ES-I3 (cell line): ENCODE results near the gene TNFRSF8.
A peak's percentile ranks its signal among the peaks of the same experiment; 100 is the strongest.

Source experiments
- H3K36me3 ChIP-seq: 2 replicates; pipeline ENCODE4 v1.6.1; 2013; ENCODE audit warnings: mild to moderate bottlenecking, low read length, control low read depth, moderate library complexity; ENCODE audit not compliant: insufficient read depth
- H3K4me1 ChIP-seq: 2 replicates; pipeline ENCODE4 v1.6.1; 2013; ENCODE audit warnings: mild to moderate bottlenecking, control low read depth, low read length; ENCODE audit not compliant: insufficient read depth
- H3K9ac ChIP-seq: 2 replicates; pipeline ENCODE4 v1.6.1; 2013; ENCODE audit warnings: low read depth, mild to moderate bottlenecking, low read length, moderate library complexity
- H3K9me3 ChIP-seq: 2 replicates; pipeline ENCODE4 v1.6.1; 2013; ENCODE audit warnings: mild to moderate bottlenecking, low read length, moderate library complexity; ENCODE audit not compliant: control insufficient read depth, insufficient read depth

Gene TNFRSF8

DNA sequence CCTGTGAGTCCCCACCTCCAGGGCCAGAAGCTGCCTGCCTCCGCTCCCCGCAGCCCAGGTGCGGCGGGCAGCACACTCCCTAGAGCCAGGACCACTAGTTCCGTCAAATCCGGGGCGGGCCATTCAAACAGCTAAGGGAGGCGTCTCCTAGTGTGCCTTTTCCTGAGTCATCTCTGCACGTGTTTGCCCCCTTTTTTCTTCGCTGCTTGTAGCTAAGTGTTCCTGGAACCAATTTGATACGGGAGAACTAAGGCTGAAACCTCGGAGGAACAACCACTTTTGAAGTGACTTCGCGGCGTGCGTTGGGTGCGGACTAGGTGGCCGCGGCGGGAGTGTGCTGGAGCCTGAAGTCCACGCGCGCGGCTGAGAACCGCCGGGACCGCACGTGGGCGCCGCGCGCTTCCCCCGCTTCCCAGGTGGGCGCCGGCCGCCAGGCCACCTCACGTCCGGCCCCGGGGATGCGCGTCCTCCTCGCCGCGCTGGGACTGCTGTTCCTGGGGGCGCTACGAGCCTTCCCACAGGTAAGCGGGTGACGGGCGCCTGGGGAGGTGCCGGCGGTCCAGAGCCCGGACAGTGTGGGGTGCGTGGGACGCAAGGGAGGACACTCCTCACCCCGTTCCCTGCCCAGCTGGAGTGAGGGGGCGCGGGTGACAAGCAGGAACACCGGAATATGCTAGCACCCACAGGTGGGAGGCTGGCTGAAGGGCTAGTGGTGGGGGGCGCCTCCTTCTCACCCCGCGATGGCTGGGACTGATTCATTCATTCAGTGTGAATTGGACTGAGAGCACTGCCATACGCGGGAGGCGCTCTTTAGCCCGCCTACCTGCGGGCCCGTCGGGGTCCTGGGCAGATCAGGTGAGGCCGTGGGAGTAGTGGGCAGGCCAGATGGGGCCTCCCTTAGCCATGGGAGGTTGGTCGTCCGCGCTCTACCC is at the start of gene TNFRSF8:
Gene TNFRSF8 (plus strand): TSS at position 163 of the 932 bp plus-strand sequence. CDS start 296 bp downstream, at position 459.
- H3K4me1 ChIP-seq: peaks cover 27% of the 10 kb centered on the region
- H3K9ac ChIP-seq: peak within 1 kb of the TSS; percentile 71
- no peaks in the 10 kb centered on the region for H3K9me3 ChIP-seq
- no peaks in the 10 kb centered on the region for H3K36me3 ChIP-seq

DNA sequence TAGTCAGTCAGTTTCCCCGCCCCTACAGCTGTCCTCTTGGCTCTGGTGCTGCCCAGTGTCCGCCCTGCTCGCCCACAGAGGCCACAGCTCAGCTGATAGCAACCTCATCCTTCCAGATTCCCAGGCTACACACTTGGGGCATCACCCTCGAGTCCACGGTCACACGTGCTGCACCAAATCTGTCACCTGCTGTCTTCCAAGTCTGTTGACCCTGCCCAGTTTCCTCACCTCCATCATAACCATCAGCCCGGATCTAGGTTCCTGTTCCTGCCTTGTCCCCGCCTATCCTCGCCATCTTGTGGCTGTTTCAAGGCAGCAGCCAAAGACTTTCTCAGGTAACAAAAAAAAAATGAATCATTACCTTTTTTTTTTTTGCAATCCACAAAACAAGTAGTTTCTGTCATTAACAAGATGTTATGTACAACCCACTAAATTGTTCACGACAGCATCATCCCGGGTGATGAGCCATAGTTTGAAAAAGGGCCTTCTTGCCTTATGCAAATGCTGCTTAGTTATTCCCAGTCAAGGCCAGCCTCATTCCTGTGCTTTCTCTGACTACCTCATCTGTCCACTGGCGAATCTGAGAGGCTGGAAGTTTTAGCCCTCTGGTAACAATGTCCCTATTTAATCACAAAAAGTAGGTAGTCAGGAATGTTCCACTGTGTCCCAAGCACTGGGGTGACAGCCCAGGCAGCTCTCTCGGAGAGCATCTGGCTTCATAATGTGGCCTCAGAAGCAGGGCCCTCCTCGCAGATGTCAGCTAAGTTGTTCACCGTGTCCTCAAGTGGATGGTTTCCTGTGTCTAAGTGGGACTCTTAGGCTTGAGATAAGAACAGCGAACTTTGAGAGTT is 48.7 kb upstream of the TNFRSF8 start:
- Histone ChIP-seq H3K36me3 (peaks cover 21% of the 10 kb centered on the region), H3K4me1 (peaks cover 4% of the 10 kb centered on the region; the same call in 1 of the 2 replicates), H3K9ac (no peak overlapping the region), H3K9me3 (no peaks in the 10 kb centered on the region)

DNA sequence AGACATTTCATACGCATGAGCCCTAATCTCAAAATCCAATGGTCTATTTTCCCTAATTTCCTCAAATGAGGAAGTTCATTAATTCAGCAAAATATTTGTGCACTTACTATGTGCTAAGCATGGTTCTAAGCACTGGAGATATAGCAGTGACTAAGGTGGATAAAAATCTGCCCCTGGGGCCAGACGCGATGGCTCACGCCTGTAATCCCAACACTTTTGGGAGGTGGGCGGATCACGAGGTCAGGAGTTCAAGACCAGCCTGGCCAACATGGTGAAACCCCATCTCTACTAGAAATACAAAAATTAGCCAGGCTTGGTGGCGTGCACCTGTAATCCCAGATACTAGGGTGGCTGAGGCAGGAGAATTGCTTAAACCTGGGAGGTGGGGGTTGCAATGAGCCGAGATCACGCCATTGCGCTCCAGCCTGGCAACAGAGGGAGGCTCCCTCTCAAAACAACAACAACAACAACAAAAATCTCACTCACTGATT is 48.1 kb upstream of the TNFRSF8 start:
- H3K9me3 ChIP-seq: no peaks in the 10 kb centered on the region
- H3K36me3 ChIP-seq: peaks cover 14% of the 10 kb centered on the region
- H3K4me1 ChIP-seq: peaks cover 4% of the 10 kb centered on the region; the same call in 1 of the 2 replicates
- H3K9ac ChIP-seq: no peak overlapping the region

DNA sequence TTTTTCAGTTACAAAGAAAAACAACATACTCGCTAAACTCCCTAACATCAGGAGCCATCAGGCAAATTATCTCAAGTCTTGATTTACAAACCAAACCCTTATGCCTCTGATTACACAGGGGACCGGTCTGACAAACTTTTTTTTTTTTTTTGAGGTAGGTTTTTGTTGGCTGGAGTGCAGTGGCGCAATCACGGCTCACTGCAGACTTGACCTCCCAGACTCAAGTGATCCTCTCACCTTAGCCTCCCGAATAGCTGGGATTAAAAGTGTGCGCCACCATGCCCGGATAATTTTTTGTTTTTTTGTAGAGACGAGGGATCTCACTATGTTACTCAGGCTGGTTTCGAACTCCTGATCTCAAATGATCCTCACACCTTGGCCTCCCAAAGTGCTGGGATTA is 47.6 kb upstream of the TNFRSF8 start:
- Histone ChIP-seq H3K9ac (no peak overlapping the region), H3K4me1 (peaks cover 4% of the 10 kb centered on the region; the same call in 1 of the 2 replicates), H3K36me3 (peaks cover 12% of the 10 kb centered on the region), H3K9me3 (no peaks in the 10 kb centered on the region)

DNA sequence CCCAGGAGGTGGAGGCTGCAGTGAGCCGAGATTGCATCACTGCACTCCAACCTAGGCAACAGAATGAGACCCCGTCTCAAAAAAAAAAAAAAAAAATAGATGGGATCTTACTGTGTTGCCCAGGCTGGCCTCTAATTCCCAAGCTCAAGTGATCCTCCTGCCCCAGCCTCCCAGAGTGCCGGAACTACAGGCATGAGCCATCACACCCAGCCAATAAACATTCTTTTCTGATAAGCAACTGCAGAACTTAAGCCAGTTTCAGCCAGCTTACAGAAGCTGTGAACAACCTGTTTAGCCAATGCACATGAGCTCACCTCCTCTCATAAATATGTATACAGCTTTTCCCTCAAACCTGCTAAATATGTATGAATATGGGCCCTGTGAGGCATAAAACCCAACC is 46.9 kb upstream of the TNFRSF8 start:
- Histone ChIP-seq H3K36me3 (peaks cover 12% of the 10 kb centered on the region), H3K9me3 (no peaks in the 10 kb centered on the region), H3K9ac (no peak overlapping the region), H3K4me1 (peaks cover 4% of the 10 kb centered on the region; the same call in 1 of the 2 replicates)

DNA sequence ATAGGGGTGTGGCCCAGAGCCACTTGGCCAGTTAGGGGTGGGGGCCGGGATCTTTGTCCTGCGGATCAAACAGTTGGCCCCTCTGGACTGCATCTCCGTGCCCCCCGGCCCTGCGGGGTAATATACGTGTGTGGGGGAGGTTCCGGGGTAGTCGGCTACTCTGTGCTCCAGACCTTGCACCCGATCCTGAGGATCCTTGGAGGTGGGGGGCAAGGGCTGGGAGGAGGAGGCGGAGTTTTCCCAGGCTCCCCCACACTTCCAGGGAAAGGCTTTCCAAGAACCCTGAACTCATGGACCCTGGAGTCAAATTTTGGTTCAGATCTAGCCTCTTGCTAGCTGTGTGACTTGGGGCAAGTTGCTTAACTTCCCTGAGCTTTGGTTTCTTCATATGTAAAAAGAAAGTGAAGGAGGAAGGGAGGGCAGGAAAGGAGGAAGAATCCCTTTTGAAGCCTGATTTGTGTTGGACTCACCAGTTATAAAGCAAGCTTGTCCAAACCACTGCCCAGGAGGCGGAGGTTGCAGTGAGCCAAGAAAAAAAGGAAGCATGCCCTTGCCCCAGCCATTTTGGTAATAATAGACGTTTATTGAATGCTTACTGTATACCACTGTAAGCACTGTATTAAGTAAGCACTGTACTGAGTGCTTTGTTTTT is 43.1 kb upstream of the TNFRSF8 start:
- Histone ChIP-seq H3K4me1 (no peaks in the 10 kb centered on the region), H3K9me3 (no peaks in the 10 kb centered on the region), H3K36me3 (peaks cover 14% of the 10 kb centered on the region)

DNA sequence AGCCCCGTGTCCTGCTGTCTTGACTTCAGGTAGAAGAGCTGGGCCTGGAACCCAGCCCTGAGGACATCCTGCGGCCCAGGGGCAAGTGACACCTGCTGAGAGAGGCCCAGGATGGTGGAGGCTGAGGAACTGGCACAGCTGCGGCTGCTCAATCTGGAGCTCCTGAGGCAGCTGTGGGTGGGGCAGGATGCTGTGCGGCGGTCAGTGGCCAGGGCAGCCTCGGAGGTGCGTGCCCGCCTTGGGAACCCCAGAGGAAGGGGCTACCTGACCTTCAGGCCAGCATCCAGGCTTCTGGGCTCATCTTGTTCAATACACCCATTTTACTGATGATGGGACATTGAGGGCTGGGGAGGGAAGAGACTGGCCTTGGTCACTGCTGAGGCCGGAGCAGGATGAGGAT is 41.5 kb upstream of the TNFRSF8 start:
- peaks cover 19% of the 10 kb centered on the region for H3K36me3 ChIP-seq
- H3K9ac ChIP-seq: no peak overlapping the region
- no peaks in the 10 kb centered on the region for H3K9me3 ChIP-seq
- no peaks in the 10 kb centered on the region for H3K4me1 ChIP-seq

More for the DNA sequence above, 43.1 kb upstream of the TNFRSF8 start:
- peak overlapping the region; percentile 96 for H3K9ac ChIP-seq

DNA sequence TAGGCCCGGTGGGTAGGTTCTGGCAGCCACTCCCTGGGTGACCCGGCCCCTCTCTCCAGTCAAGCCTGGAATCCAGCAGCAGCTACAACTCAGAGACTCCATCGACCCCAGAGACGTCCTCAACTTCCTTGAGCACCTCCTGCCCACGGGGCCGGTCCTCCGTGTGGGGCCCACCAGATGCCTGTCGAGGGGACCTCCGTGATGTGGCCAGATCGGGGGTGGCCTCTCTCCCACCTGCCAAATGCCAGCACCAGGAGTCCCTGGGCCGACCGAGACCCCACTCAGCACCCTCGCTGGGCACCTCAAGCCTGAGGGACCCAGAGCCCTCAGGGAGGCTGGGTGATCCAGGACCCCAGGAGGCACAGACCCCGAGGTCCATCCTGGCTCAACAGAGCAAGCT is 41.1 kb upstream of the TNFRSF8 start:
- H3K4me1 ChIP-seq: no peaks in the 10 kb centered on the region
- H3K9me3 ChIP-seq: no peaks in the 10 kb centered on the region
- peaks cover 19% of the 10 kb centered on the region for H3K36me3 ChIP-seq
- no peak overlapping the region for H3K9ac ChIP-seq

DNA sequence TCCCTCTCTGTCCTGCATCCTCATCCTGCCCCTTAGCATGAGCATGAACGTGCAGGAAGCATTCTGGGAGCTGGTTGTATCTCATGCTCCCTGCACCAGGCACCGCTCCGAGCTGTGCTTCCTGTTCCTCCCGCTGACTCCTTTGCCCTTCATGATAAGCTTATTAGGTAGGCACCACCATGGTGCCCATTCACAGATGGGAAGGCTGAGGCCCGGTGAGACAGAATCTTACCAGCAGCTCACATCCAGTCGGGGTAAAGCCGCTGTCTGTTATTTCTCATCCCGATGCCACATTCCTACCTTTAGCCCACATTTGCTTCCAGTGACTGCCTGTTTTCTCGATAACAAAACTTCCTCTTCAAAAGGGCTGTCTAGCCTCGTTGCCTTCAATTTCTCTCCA is 36.5 kb upstream of the TNFRSF8 start:
- Histone ChIP-seq H3K9ac (no peak overlapping the region), H3K9me3 (no peaks in the 10 kb centered on the region), H3K4me1 (no peaks in the 10 kb centered on the region), H3K36me3 (peaks cover 24% of the 10 kb centered on the region)

DNA sequence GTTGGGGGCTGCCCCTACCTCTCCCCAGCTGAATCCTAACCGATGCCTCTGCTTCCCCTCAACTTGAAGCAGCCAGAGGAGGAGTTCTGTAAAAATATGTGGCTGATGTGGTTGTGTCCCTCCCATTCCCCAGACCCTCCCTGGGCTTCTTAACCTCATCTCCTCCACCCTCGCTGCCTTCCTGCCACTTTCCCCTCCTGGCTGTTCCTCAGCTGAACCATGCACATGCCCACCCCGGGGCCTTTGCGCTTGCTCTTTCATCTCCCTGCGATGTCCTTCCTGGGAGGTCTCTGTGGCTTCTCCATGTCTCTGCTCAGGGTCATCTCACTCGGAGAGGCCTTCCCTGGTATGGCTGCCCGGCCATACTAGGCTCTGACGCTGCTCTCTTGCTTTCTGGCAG is 34.9 kb upstream of the TNFRSF8 start:
- Histone ChIP-seq H3K4me1 (no peaks in the 10 kb centered on the region), H3K9ac (no peak overlapping the region), H3K9me3 (no peaks in the 10 kb centered on the region), H3K36me3 (peaks cover 14% of the 10 kb centered on the region; the same call in 1 of the 2 replicates)

DNA sequence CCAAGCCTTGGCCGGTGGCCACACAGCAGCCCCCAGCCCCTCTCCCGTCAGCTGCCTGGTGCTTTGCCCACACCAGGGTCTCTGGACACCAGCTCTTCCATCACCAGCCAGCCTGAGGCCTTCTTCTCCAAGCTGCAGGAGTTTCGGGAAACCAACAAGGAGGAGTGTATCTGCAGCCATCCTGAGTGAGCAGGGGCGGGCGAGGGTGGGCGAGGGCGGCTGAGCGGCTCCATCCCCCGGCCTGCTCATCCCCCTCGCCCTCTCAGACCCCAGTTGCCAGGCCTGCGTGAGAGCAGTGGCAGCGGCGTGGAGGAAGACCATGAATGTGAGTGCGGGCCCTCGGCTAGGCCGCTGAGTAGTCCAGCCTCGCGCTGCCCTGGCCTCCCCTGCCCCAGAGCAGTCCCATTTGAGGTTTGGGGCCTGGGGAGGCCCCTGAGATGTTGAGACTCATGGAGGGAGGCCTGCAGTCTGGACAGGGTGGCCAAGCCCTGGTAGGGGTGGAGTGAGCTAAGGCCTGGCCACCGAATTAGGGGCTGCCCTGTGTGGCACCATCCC is 34.1 kb upstream of the TNFRSF8 start:
- Histone ChIP-seq H3K9ac (no peak overlapping the region), H3K4me1 (no peaks in the 10 kb centered on the region), H3K9me3 (no peaks in the 10 kb centered on the region), H3K36me3 (peaks cover 12% of the 10 kb centered on the region; the same call in 1 of the 2 replicates)

DNA sequence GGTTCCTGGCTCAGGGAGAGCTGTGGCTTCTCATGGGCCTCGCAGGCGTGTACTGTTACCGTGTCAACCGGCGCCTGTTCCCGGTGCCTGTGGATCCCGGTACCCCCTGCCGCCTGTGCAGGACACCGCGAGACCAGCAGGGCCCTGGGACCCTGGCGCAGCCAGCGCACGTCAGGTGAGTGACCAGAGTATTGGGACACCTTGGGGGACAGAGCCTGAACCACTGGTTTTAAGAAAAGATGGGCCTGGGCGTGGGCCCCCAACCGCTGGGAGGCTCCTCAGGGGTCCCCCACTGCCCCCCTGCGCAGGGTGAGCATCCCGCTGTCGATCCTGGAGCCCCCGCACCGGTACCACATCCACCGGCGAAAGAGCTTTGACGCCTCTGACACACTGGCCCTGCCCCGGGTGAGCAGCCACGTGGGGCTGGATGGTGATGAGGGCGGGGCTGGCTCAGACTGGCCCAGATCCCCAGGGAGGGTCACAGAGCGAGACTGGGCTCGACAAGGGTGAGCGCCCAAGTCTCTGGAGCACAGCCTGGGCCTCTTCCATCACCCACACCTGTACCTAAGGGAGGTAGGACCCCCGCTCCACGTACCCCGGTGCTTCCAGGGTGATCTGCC is 33.3 kb upstream of the TNFRSF8 start:
- Histone ChIP-seq H3K9me3 (no peaks in the 10 kb centered on the region), H3K4me1 (0 out of 2 replicates have a peak, but pooled peaks cover 3% of the 10 kb centered on the region), H3K36me3 (peaks cover 9% of the 10 kb centered on the region; the same call in 1 of the 2 replicates), H3K9ac (no peak overlapping the region)
